Measurements from ENCODE around the gene MEGF10.
A peak's percentile ranks its signal among the peaks of the same experiment; 100 is the strongest.

The MEGF10 gene

DNA sequence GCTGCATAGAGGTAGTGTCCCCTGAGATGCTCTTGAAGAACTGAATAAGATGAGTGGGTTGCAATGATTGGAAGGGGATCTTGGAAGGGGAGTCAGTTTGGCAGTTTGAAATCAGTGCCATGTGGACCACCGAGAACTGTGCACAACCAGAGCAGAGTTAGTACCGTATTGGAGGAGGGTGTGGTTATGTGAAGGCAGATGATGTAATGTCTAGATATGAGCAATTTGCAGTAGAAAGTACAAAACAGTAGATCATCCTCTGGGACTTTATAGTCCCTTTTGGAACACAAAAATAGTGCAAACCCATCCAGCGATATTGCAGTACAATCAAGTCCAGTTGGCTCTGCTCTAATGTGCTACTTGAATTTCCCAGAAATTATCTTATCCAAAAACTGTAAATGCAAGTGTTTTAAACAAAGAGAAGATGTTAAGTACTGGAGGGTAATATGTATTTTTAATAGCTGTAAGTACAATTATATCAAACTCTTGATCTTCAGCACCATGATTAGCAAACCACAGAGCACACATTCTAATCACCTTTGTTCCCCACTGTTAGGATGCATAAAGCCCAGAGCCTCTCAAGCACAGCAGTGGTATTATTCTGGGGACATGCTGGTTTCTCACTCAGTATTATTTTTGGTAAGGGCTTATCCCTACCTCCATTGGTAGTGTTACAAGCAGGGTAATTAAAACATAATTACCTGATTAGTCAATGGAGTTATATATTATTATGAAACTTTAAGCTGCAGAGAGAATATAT lies 41.5 kb downstream of the MEGF10 start:
- no peak for DNase-seq

DNA sequence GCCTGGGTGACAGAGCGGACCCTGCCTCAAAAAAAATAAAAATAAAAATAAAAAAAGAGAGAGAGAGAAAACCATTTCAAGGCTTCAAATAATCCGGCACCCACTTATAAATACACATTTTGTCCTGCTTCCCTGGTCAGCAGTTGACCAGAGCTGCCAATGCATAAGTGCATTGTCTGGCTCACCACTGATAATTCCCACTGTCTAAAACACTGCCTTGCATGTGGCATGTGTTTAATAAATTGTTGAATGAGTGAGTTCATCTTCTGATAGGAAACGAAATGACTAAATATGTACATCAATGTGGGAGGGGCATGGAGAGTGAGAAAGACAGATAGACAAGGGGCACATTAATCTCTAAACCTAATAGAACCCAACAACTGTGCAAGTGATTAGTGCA lies 42.9 kb downstream of the MEGF10 start:
- DNase-seq: no peak

DNA sequence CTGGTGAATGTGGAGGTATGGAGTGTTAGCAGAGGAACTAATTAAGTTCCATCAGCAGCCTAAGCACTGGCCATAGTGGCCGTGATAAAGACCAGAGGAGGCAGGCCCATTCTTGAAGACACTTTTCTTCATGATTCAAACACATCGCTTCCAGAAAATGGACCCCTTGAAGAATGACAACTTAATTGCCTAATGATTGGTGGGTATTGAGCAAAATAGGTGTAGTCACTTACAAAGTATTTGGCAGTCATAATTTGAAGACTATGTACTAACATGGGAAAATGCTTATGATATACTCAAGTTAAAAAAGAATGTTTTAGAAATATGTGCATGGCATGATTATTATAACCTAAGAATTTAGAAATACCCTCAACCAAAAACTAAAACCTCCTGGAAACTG lies 44.8 kb downstream of the MEGF10 start:
- peak; percentile 16 for DNase-seq

DNA sequence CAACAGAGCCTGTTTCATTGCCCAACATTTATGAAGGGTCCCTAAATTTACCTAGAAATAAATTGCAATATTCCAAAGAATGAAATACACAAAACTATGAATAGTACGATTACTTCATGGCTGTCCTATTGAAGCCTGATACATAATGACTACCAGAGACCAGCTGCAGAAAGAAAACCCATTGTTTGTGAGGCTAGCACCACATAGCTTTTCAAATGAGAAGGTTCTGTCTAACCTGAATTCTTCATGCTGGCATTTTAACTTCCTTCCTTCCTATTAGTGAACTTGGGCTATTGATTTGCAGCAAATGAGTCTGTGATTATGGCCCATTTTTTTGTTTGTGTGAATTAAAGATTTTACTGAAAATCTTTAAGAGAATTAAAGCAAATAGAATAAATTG lies 47.3 kb downstream of the MEGF10 start:
- no peak for DNase-seq

DNA sequence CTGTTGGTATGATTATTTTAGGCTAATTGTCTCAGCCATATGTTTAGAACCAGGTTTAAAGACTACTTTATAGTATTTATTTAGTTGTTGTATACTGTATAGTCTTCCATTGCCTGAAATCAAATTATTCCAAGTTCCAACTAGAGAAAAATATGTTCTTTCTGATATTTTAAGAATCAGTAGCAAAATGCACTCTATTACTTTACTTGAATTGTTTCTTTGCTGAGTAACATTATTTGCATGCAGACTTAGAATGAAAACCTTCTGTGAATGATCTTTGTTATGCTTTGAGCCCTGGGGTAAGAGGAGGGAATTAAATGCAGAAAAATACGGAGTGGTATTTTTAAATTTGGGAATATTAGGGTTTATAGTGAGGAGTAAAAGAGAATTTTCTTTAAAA lies 47.9 kb downstream of the MEGF10 start:
- no peak for DNase-seq

DNA sequence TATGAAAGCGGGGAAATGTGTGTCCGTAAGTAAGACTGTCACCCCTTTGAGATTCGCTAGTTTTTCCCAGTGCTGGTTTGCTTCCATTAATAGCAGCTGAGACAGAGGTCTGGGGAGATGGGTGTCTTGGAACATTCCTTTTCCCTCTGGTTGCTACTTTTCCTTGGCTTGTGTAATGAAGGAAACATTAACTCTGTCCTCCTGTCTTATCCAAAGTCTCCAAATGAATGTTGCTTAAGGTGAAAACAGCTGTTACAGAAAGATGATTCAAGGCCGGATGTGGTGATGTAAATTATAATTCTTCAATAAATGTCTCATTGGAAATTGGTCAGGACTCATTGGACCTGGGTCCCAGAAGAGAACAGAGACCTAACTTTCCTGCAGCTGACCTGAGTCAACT lies 50.0 kb downstream of the MEGF10 start:
- no peak for DNase-seq

DNA sequence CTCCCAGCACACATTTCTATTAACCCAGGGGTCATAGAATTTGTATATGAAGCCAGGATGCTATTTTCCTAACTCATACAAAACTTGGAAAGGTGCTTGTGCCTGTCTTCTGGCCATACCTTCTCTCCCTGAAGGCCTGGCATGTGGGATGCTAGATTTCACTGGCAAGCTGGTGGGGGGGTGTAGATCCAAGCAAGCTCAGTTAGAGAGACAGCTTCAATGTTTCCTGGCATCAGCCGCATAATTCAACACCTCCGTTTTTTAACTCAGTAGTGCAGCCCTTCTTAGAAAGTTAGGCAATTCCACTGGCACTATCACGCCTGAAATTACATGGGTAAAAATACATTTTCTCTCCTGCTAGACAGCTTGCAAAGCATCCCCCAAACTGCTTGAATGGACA lies 51.8 kb downstream of the MEGF10 start:
- DNase-seq: no peak

DNA sequence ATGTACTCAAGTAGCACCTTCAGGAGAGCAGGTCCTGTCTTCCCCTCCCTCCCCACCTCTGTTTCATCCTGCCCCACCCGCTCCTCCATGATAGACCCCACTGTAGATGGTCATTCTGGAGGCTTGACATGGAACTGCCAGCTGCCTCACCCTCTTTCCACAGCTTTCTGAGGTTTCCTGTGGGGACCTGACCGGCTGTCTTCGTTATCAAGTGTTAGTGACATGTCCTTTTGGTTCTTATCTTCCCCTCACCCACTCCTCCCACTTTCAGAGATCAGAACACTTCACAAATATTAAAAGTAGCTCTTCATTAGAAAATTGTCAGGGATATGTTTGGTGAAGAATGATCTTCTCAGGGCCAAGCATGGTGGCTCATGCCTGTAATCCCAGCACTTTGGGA lies 52.7 kb downstream of the MEGF10 start:
- no peak for DNase-seq

DNA sequence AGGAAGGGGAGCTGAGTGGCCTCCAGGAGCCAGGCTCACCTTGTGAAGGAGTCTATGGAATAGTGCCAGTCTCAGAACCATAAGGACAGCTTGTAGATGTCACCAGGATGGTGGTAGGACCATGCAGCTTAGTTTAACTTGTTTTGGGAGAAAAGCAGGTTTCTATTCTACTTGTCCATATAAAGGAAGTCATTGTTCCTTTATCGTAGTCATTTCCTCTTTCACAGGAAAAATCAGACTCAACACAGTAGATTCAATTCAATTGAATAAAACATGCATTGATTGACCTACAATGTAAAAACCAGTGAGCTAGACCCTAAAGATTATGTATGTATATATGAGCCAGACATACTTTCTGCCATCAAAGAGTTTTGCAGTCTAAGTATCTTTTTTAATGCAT lies 53.3 kb downstream of the MEGF10 start:
- DNase-seq: no peak

DNA sequence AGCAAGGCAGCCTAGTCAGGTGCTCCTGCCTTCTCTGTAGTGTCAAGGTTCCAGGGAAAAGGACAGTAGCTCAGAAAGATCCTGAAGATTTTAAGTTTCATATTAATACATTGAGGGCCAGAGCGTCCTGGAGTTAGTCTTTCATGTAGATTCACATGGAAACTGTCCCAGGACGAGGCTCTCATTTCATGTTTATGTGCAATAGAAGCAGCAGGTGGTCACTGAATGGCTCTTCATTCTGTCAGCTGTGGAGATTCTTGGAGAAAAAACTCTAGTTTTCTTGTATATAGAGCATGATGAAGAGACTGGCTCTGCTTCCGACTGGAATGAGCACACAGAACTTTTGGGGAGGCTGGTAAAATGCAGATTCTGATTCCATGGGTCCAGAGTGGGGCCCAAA lies 54.3 kb downstream of the MEGF10 start:
- no peak for DNase-seq

DNA sequence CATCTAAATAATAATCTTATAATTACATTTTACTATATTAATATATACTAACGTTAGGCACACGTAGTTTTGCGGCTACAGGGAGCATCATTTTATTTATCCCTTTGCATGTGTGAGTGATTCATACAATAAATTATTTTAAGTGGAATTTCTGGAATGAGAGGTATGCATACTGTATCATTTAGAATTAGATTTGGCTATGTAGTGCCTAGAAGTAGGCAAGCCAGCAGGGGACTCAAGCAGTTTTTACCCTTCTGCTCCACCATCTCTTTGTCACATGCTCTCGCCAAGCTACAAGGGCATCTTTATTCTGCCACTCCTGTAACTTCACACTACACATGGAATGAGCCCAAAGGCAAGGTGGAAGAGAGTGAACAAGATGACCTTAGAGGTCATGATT lies 60.8 kb downstream of the MEGF10 start:
- DNase-seq: peak; percentile 60

DNA sequence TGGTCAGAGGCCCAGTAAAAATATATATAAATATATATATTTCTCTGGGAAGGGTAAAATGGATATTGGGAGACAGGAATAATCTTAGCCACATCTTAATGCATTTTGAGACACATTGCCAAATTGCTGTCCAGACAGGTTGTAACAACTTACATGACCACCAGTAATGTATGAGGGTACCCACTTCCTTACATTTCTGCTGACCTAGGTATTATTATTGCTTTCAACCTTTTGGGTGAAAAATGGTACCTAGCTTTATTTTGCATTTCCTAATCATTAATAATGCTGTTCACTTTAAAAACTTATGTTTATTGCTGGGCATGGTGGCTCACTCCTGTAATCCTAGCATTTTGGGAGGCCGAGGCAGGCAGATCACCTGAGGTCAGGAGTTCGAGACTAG lies 61.5 kb downstream of the MEGF10 start:
- no peak for DNase-seq

DNA sequence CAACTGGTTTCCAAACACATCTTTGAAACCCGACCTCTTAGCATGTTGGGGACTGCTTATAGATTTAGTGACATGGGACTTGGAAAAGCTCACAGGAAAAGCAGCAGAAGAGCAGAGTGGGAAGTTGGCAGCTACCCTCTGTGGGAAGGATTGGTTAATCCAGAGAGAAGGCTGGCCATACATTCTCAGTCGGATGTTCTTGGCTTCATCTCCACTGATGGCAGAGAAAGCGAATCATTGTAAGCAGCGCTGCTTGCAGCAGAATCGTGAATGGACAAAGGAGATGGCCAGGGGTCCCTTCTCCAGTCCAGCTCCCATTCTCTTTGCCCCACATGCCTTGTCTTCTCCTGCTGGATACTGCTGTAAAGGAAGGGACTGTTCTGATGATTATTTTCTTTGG lies 62.7 kb downstream of the MEGF10 start:
- no peak for DNase-seq

DNA sequence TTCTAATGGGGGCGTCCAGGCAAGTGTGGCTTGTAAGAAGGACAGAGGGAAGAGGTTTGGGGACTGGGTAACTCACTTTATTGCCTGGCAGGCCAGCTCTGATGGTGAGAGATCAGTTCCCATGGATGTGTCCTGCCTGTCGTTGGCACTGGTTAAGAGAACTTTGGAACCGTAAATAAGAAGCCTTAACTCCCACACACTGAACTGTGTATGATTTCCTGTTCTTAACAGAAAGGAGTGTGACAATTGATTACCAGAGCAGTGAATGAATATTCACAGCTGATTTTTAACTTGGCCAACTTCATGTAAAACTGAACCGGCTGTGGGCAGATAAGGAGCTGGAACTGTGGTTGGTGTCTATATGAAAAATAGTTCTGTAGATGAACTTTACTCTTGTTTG lies 63.2 kb downstream of the MEGF10 start:
- DNase-seq: no peak

DNA sequence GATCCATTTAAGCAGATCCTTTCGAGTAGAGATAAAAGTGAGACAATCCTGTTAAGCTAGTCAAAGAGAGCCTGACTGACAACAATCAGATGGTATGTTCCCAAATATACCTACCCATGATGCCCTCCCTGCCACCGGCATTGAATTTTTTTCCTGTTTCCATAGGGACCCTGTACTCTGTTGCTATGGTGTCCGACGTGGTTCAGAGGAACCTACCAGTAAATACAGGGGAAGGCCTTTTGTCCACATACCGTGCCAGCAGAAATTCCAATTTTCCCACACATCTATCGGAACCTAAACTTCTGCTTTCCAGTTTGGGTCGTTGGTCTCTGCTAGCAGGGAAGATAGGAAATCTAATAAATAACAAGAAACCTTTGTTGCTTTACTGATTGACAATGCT lies 64.7 kb downstream of the MEGF10 start:
- no peak for DNase-seq

DNA sequence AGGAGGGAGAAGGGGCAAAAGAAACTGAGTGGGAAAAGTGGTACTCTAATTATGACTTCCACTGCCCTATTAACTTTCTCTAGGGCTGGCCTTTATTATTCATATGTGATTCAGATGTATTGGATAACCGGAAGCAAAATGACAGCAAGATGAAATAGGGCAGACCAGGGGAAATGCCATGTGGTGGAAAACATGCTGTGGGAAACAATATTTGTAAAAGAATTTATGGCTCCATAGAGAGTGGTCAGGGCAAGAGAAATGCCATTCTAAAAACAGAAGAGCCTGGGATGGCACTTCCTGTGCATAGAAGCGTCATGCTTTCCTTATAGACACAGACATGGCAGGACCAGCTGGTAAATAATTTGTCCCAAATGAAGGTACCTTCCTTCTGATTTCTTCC lies 67.7 kb downstream of the MEGF10 start:
- peak; percentile 66 for DNase-seq

DNA sequence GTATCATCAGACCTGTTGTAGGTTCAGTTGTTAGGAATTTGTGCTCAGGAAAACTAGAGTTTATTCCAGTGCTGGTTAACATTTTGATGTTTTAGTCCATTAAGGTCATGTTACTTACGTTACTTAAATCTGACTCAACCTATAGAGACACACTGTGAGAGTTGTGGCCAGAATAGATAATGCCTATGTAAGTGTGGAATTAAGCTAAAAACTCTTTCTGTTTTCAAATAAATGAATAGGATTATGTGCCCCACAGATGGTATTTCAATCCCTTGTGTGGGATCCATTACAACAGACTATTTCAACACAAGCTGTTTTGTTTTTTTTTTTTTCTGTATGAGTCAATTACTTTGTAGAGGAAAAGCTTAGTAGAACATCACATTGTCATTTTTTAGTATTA lies 68.1 kb downstream of the MEGF10 start:
- peak; percentile 59 for DNase-seq

DNA sequence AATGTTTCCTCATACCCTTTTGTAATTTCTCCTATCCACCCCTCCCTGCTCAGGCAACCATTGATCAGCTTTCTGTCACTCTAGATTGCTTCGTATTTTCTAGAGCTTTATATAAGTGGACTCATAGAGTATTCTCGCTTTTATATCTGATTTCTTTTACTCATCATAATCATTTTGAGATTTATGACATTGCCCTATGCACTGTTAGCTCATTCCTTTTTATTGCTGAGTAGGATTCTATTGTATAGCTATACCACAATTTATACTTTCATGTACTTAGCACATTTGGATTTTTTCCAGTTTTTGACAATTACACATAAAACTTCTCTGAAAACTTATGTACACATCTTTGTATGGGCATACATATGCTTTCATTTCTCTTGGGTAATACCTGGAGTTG lies 68.9 kb downstream of the MEGF10 start:
- DNase-seq: no peak

DNA sequence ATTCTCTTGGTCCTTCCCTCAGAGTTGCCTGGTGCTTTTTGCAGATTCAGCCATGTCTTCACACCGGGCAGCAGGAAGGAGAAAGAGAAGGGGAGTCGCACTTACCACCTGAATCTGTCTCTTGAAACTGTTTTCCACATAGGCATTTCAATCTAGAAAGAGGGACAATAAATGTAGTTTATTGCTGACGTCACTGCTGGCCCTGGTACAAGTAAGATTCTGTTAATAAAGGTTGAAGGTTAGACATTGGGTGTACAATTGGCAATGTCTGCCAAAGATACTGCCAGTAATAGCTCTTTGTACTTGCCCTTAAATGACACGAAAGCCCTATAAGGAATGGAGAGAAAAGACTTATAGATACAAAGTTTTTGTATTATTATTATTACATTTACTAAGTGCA lies 72.8 kb downstream of the MEGF10 start:
- DNase-seq: no peak

DNA sequence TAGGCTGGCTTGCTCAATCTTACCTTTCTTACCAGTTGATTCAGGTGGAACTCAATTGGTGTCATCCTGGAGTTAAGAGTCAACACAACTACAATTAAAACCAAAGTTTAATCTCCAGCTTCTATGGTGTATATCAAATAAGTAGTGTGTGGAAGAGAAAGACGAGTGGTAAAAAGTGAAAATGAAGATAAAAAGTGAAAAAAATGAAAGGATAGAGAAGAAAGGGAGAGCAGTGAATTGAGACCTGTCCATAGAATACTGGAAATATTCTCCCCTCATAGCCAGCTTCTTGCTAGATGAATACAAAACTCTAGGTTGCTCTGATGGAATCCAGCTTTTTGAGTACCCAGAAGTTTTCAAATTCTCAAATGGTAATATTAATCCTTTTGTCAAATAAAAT lies 76.4 kb downstream of the MEGF10 start:
- no peak for DNase-seq

DNA sequence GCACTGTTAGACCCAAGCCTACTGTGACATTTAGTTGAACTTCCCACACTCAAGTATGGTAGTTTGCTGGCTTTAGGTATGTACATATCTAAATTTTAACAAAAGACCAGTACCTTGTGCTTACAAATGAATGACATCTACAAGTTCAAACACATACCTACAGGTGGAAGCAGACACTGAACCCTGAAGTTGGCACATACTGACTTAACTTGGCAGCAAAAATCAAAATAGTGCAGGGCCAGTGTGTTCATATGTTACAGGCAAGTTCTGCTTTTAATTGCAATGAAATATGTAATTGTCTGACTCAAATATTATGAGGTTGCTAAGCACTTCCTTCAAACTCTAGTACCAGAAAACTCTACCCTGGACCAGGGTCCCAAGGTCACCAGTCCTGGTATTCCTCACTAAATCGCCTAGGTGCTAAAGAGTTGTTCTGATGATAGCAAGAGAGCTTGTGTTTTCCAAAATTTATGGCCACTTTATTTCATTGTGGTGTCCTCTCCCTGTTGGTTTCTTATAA lies 77.4 kb downstream of the MEGF10 start:
- DNase-seq: no peak

DNA sequence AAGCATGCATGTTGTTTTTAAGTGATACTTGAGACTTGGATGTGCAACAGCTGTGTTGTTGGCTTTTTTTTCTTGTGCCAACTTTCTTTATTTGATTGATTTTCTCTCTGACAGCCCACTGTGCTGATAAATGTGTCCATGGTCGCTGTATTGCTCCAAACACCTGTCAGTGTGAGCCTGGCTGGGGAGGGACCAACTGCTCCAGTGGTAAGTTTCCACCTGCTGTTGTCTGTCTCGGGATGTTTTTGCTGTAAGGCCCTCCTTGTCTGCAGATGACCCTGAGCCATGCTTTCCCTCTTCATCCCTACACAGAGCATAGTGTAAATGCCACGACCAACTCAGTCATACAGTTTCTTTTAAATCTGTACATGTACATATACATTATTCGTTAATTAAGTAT lies 79.2 kb downstream of the MEGF10 start:
- no peak for DNase-seq

DNA sequence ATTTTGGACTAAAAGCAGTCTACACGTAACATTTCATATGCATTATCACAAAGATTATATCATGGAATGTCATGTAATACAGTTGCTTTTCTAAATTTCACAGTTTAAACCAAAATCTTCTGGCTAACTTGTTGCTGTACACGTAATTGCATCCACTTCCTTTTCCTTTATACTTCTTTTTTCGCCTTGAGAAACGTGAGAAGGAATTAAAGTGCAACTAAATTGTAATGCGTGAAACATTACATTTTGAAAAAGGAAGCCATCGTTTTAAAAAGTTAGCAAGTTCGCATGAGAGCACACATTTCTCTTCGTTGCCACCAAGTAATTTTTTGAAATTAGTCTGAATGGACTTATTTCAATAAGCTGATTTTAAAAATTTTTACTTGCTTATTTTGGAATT lies 80.0 kb downstream of the MEGF10 start:
- no peak for DNase-seq

DNA sequence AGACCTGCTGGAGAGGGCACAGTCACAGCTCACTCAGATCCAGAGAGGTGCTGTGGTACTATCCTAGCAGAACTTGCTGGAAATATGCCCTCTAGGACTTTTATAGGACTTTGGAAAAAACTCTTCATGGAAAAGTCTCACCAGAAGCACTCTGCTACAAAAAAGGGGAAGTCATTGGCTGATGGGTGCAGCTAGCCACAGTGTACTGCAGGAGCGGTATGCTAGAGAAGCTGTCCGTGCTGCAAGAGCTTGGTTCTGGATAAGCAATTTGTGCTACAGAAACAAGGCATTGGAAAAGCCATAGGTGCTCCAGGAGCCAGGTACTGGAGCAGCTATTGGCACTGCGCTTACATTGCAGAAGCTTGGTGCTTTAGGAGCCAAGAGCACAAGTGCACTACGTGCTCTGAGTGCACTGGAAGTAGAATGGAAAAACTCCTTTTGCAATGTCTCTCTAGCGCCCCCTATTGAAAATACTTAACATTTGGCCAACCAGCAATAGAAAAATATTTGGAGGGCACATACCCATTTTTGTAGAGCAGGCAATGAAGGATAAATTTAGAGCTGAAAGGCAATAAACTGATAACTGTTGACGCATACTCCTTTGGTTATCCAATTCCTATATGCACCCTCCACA lies 83.4 kb downstream of the MEGF10 start:
- DNase-seq: no peak

DNA sequence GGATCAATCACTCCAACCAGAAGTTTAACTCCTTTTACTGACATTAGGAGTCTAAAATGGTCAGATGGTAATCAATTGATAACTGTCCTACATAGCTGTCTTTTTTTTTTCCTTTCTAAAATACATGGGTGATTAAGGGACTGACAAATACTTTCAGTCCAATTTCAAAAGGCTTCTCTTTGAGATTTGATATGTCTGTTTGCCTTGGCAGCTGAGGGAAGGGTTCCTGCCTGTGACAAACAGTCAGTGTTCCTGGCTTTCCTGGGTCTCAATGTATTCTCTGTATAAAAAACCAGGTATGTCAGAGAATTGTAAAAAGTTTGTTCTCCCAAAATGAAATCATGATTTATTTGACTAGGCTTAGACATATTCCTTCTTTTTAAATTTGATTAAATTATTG lies 84.5 kb downstream of the MEGF10 start:
- no peak for DNase-seq

Data from fibroblast of upper back skin (primary cell).